HCT116 (cell line): ENCODE data around the gene HPCAL1. TPM values are rescaled to one million over a fixed set of nuclear protein-coding genes. Genes with fewer than 3 reads are reported as not detected.

Experiments used
- ATAC-seq: fragments of 200-7000 bp; cut with Tn5 transposase; 2 replicates; pipeline ENCODE4 v1.9.1; 2020; ENCODE audit warnings: mild to moderate bottlenecking, moderate library complexity
- BruUV-seq: library from RNA; stranded (reverse); fragments of 400-500 nt; replicated peaks from 2 replicates; lab custom pipeline; 2021; lab: Mats Ljungman, UMichigan
- CTCF ChIA-PET: fragments of 300-600 bp; sonication (Branson Sonifier 250); formaldehyde crosslinking; loops from one replicate; lab custom pipeline; 2021; ENCODE audit warnings: antibody characterized with exemption; lab: Charles Lee
- POLR2A ChIA-PET: fragments of 300-600, 350-600 bp; sonication (Branson Sonifier 250); formaldehyde crosslinking; loops from one replicate; lab custom pipeline; 2021; ENCODE audit warnings: antibody characterized with exemption; lab: Charles Lee
- RAD21 ChIA-PET, 2 experiments: fragments of 300-600 bp; sonication (Branson Sonifier 250); formaldehyde crosslinking; loops; one replicate each; lab custom pipeline; 2023; ENCODE audit warnings: low total read pairs in 2 of 2; ENCODE audit not compliant: uncharacterized antibody in 2 of 2, unreplicated experiment in 2 of 2, low non-redundant PET in 1 of 2; lab: Charles Lee
- DNase-seq: peaks from one replicate; pipeline ENCODE4 v3.0.0-alpha.2; 2010; ENCODE audit warnings: low read depth, low spot score
- H2AFZ ChIP-seq: fragments of 200-600 bp; shearing (Covaris generic), sonication (generic); 2 replicates; pipeline ENCODE4 v1.6.1; 2017; ENCODE audit warnings: low read depth, mixed run types, mixed read lengths, antibody characterized with exemption, low read length; ENCODE audit not compliant: poor library complexity, severe bottlenecking
- H3K27ac ChIP-seq: 2 replicates; pipeline ENCODE4 v1.5.1; 2012; ENCODE audit warnings: low read depth, low read length
- H3K27me3 ChIP-seq: fragments of 200-600 bp; sonication (generic); 2 replicates; pipeline ENCODE4 v1.6.1; 2016; ENCODE audit warnings: mixed run types, low read length, mixed read lengths; ENCODE audit not compliant: insufficient read depth
- H3K36me3 ChIP-seq, 2 experiments: fragments of 200-500 bp in 1 of 2; fragments of 200-600 bp in 1 of 2; sonication (Bioruptor generic) in 1 of 2; sonication (generic) in 1 of 2; 2 replicates each; pipeline versions ENCODE4 v1.5.1 to v1.6.1; 2014 to 2016; ENCODE audit warnings: low read length in 2 of 2, inconsistent platforms in 1 of 2, mixed read lengths in 1 of 2, mixed run types in 1 of 2; ENCODE audit not compliant: insufficient read depth in 2 of 2, control insufficient read depth in 1 of 2
- H3K4me1 ChIP-seq, 2 experiments: fragments of 200-600 bp in 1 of 2; sonication (generic) in 1 of 2; 2 replicates each; pipeline versions ENCODE4 v1.5.1 to v1.6.1; 2012 to 2017; ENCODE audit warnings: low read length in 2 of 2, inconsistent platforms in 1 of 2, mild to moderate bottlenecking in 1 of 2, mixed read lengths in 1 of 2, mixed run types in 1 of 2, moderate library complexity in 1 of 2; ENCODE audit not compliant: insufficient read depth in 2 of 2, control insufficient read depth in 1 of 2
- H3K4me2 ChIP-seq: fragments of 200-600 bp; sonication (generic); 2 replicates; pipeline ENCODE4 v1.6.1; 2017; ENCODE audit warnings: mixed run types, low read length, mixed read lengths
- H3K4me3 ChIP-seq, 2 experiments: fragments of 200-600 bp in 1 of 2; sonication (generic) in 1 of 2; replicated peaks in 1 of 2; 2 replicates each; pipeline ENCODE4 v1.5.1; 2011 to 2016; ENCODE audit warnings: low read length in 2 of 2, control low read depth in 1 of 2, low read depth in 1 of 2, mild to moderate bottlenecking in 1 of 2, mixed read lengths in 1 of 2, mixed run types in 1 of 2
- H3K79me2 ChIP-seq: fragments of 200-600 bp; sonication (generic); 2 replicates; pipeline ENCODE4 v1.6.1; 2017; ENCODE audit warnings: mild to moderate bottlenecking, mixed run types, low read length, moderate library complexity, mixed read lengths; ENCODE audit not compliant: insufficient read depth
- H3K9ac ChIP-seq: fragments of 200-600 bp; sonication (generic); 2 replicates; pipeline ENCODE4 v1.6.1; 2016; ENCODE audit warnings: low read length, mixed read lengths
- H3K9me2 ChIP-seq: fragments of 200-600 bp; sonication (generic), shearing (Covaris generic); 2 replicates; pipeline ENCODE4 v1.6.1; 2017; ENCODE audit warnings: mixed run types, mild to moderate bottlenecking, moderate library complexity; ENCODE audit not compliant: insufficient read depth
- H3K9me3 ChIP-seq, 2 experiments: fragments of 200-500 bp in 1 of 2; fragments of 200-600 bp in 1 of 2; sonication (Bioruptor generic) in 1 of 2; sonication (generic) in 1 of 2; 2 replicates each; pipeline ENCODE4 v1.6.1; 2014 to 2017; ENCODE audit warnings: low read length in 2 of 2, mixed read lengths in 2 of 2, inconsistent platforms in 1 of 2, low read depth in 1 of 2, mild to moderate bottlenecking in 1 of 2, mixed run types in 1 of 2, moderate library complexity in 1 of 2; ENCODE audit not compliant: control insufficient read depth in 1 of 2, insufficient read depth in 1 of 2
- H4K20me1 ChIP-seq: fragments of 200-600 bp; sonication (generic), shearing (Covaris generic); 2 replicates; pipeline ENCODE4 v1.6.1; 2017; ENCODE audit warnings: mixed run types, mild to moderate bottlenecking, moderate library complexity; ENCODE audit not compliant: insufficient read depth
- CTCF ChIP-seq, 3 experiments: fragments of 200-600 bp in 1 of 3; sonication (generic) in 1 of 3; IDR thresholded peaks in 2 of 3; conservative IDR thresholded peaks in 1 of 3; 2 replicates each; pipeline ENCODE4 v1.5.1; 2012 to 2017; ENCODE audit warnings: low read depth in 2 of 3, low read length in 2 of 3, antibody characterized with exemption in 1 of 3, borderline replicate concordance in 1 of 3, control low read depth in 1 of 3, mild to moderate bottlenecking in 1 of 3, mixed read lengths in 1 of 3, mixed run types in 1 of 3, moderate library complexity in 1 of 3; ENCODE audit not compliant: insufficient read depth in 1 of 3
- POLR2AphosphoS5 ChIP-seq: IDR thresholded peaks from 2 replicates; pipeline ENCODE4 v1.6.1; 2011; ENCODE audit warnings: mild to moderate bottlenecking, low read depth, low read length, moderate library complexity
- SP1 ChIP-seq: IDR thresholded peaks from 2 replicates; pipeline ENCODE4 v1.6.1; 2012; ENCODE audit warnings: low read depth
- TCF7L2 ChIP-seq: IDR thresholded peaks from 2 replicates; pipeline ENCODE4 v1.7.0; 2011; ENCODE audit warnings: borderline replicate concordance, inconsistent platforms; ENCODE audit not compliant: insufficient read depth, insufficient read length; ENCODE audit errors: extremely low read depth
- intact Hi-C: fragments of 100-400 bp; cut with micrococcal nuclease; formaldehyde crosslinking; loops from 2 replicates; pipeline ENCODE4 v1.10.0; 2022
- total RNA-seq: library from RNA; stranded (reverse); gene quantifications from one replicate; pipeline ENCODE4 v1.2.1, GENCODE V29; 2021; ENCODE audit not compliant: unreplicated experiment

HPCAL1 gene
- total RNA-seq, 1 experiment from 2014 or later = 111 TPM

GRCh38 chr2:10430886-10431622 lies 128.3 kb downstream of the HPCAL1 start:
- BruUV-seq = no TSS peak
- Histone ChIP-seq H3K9me3 (no peaks in the 10 kb centered on the region), H2AFZ (no peak overlapping the region), H3K4me2 (peak overlapping the region; percentile 82), H4K20me1 (no peaks in the 10 kb centered on the region), H3K79me2 (no peaks in the 10 kb centered on the region), H3K9ac (0 out of 2 replicates have a peak overlapping the region, but pooled peaks have one; percentile 58), H3K9me2 (no peaks in the 10 kb centered on the region), H3K27me3 (no peaks in the 10 kb centered on the region), H3K4me3 (peak overlapping the region; percentile 45 to 59), H3K27ac (no peak overlapping the region), H3K36me3 (peaks cover 0 to 3% of the 10 kb centered on the region in 2 experiments; a peak in 1 of 4 replicates), H3K4me1 (peaks cover 4 to 34% of the 10 kb centered on the region in 2 experiments; a peak in 3 of 4 replicates)
- intact Hi-C loops = loop anchor here (10.0 kb wide), 2 partner anchors 616 to 656 kb away; no protein-coding TSS in a partner anchor
- CTCF ChIA-PET = no interaction called here
- ATAC-seq = no peak
- peak; percentile 8; the same call in 1 of the 2 replicates for TF ChIP-seq POLR2AphosphoS5
- no peak for TF ChIP-seq SP1
- POLR2A ChIA-PET = no interaction called here
- RAD21 ChIA-PET = no interaction called here
- DNase-seq = no peak

- no peaks in the 10 kb centered on the region for H3K9me3 ChIP-seq
- no peaks in the 10 kb centered on the region for H3K9me2 ChIP-seq
- H3K27ac ChIP-seq = peak overlapping the region; percentile 41
- ATAC-seq (peak; percentile 28), DNase-seq (no peak)
- peak overlapping the region; percentile 45 to 59 for H3K4me3 ChIP-seq
- TF ChIP-seq CTCF (IDR thresholded peaks at IDR 0.05 in 2 of 3, conservative IDR thresholded peaks at IDR 0.05 in 1 of 3; ENCODE audit: borderline replicate concordance in 1 of 3, insufficient read depth in 1 of 3, low read depth in 2 of 3, low read length in 2 of 3) = peak in 1 of 3 experiments; percentile 8; a peak in 1 of 6 replicates
- TF ChIP-seq TCF7L2 = no peak
- intact Hi-C loops = loop anchor here (10.0 kb wide), 2 partner anchors 617 to 657 kb away; no protein-coding TSS in a partner anchor
- RAD21 ChIA-PET = no interaction called here
- H3K9ac ChIP-seq = peak overlapping the region; percentile 58
- POLR2A ChIA-PET = interaction anchor here (1.0 kb wide), 1 partner anchor 23 kb away, joined by 3 read pairs; no protein-coding TSS in a partner anchor
- H3K36me3 ChIP-seq = peaks cover 0 to 3% of the 10 kb centered on the region in 2 experiments; a peak in 1 of 4 replicates
- no peaks in the 10 kb centered on the region for H4K20me1 ChIP-seq
- H3K4me1 ChIP-seq = peaks cover 4 to 34% of the 10 kb centered on the region in 2 experiments; a peak in 3 of 4 replicates
- peak overlapping the region; percentile 82 for H3K4me2 ChIP-seq
- CTCF ChIA-PET = interaction anchor here (0.6 to 4.4 kb wide), 5 partner anchors 14 to 661 kb away, joined by 3 to 55 read pairs (median 6); partner anchors contain the start of gene RRM2
- H2AFZ ChIP-seq = no peak overlapping the region
- H3K27me3 ChIP-seq = no peaks in the 10 kb centered on the region
- BruUV-seq = no TSS peak
- no peaks in the 10 kb centered on the region for H3K79me2 ChIP-seq
These were observed 129.1 kb downstream of the HPCAL1 start for GRCh38 chr2:10431797-10432196.
